ENCODE measurements around the gene MED15. TPM values are rescaled to one million over a fixed set of nuclear protein-coding genes. Genes with fewer than 3 reads are reported as not detected.
"Not testable (repeated sequence)": the region's sequence is repeated elsewhere in the genome, so short reads cannot be mapped to it uniquely, and the experiment has no call there.

MED15 gene
- polyA plus RNA-seq, 4 donors = 49.4 to 106 (median 76.6) TPM

GRCh38 chr22:20618488-20618887, 111.1 kb downstream of the MED15 start:
- Histone ChIP-seq H3K4me1 (ENCODE audit: control insufficient read depth in 3 of 3, insufficient read depth in 2 of 3, low read depth in 1 of 3, low read length in 2 of 3) (no peaks in the 10 kb centered on the region), H3K27me3 (ENCODE audit: control insufficient read depth in 3 of 3, insufficient read depth in 3 of 3, low read length in 3 of 3) (no peaks in the 10 kb centered on the region), H3K27ac (ENCODE audit: low read depth in 1 of 3, low read length in 2 of 3) (no peak overlapping the region), H3K9me3 (ENCODE audit: control insufficient read depth in 2 of 2, insufficient read depth in 1 of 2, low read depth in 1 of 2, low read length in 1 of 2) (no peaks in the 10 kb centered on the region), H3K36me3 (ENCODE audit: control insufficient read depth in 3 of 3, insufficient read depth in 2 of 3, low read depth in 1 of 3, low read length in 3 of 3) (no peaks in the 10 kb centered on the region), H3K4me3 (ENCODE audit: low read depth in 1 of 3, low read length in 3 of 3) (no peak overlapping the region)
- FAIRE-seq (no peak), DNase-seq (no peak)
- 52 to 83% (median 64%) methylated on average over 4 of the region's 4 CpGs for WGBS, 3 donors

GRCh38 chr22:20619045-20619892, 111.9 kb downstream of the MED15 start:
- Histone ChIP-seq H3K4me3 (ENCODE audit: low read depth in 1 of 3, low read length in 3 of 3) (no peak overlapping the region), H3K27me3 (ENCODE audit: control insufficient read depth in 3 of 3, insufficient read depth in 3 of 3, low read length in 3 of 3) (peaks cover 0 to 1% (median 0%) of the 10 kb centered on the region in 3 donors), H3K27ac (ENCODE audit: low read depth in 1 of 3, low read length in 2 of 3) (no peak overlapping the region), H3K9me3 (ENCODE audit: control insufficient read depth in 2 of 2, insufficient read depth in 1 of 2, low read depth in 1 of 2, low read length in 1 of 2) (no peaks in the 10 kb centered on the region), H3K36me3 (ENCODE audit: control insufficient read depth in 3 of 3, insufficient read depth in 2 of 3, low read depth in 1 of 3, low read length in 3 of 3) (no peaks in the 10 kb centered on the region), H3K4me1 (ENCODE audit: control insufficient read depth in 3 of 3, insufficient read depth in 2 of 3, low read depth in 1 of 3, low read length in 2 of 3) (no peaks in the 10 kb centered on the region)
- no peak for FAIRE-seq
- 89 to 93% (median 90%) methylated on average over 8 of the region's 8 CpGs for WGBS, 3 donors
- no peak for DNase-seq

- H3K27me3 ChIP-seq (ENCODE audit: control insufficient read depth in 3 of 3, insufficient read depth in 3 of 3, low read length in 3 of 3); FAIRE-seq: not testable (repeated sequence)
- 94 to 95% (median 95%) methylated on average over 1 of the region's 1 CpG for WGBS, 3 donors
These were observed 112.4 kb downstream of the MED15 start for GRCh38 chr22:20619893-20620194.

GRCh38 chr22:20621162-20621561, 113.8 kb downstream of the MED15 start:
- Histone ChIP-seq H3K27ac (ENCODE audit: low read depth in 1 of 3, low read length in 2 of 3) (no peak overlapping the region), H3K4me3 (ENCODE audit: low read depth in 1 of 3, low read length in 3 of 3) (no peak overlapping the region), H3K27me3 (ENCODE audit: control insufficient read depth in 3 of 3, insufficient read depth in 3 of 3, low read length in 3 of 3) (peaks cover 0 to 6% (median 0%) of the 10 kb centered on the region in 3 donors), H3K9me3 (ENCODE audit: control insufficient read depth in 2 of 2, insufficient read depth in 1 of 2, low read depth in 1 of 2, low read length in 1 of 2) (no peaks in the 10 kb centered on the region), H3K4me1 (ENCODE audit: control insufficient read depth in 3 of 3, insufficient read depth in 2 of 3, low read depth in 1 of 3, low read length in 2 of 3) (no peaks in the 10 kb centered on the region), H3K36me3 (ENCODE audit: control insufficient read depth in 3 of 3, insufficient read depth in 2 of 3, low read depth in 1 of 3, low read length in 3 of 3) (no peaks in the 10 kb centered on the region)
- FAIRE-seq (no peak), DNase-seq (no peak)
- 71 to 86% (median 82%) methylated on average over 1 of the region's 1 CpG for WGBS, 3 donors

More at GRCh38 chr22:20619893-20620194, 112.4 kb downstream of the MED15 start:
- not testable (repeated sequence) for H3K36me3 ChIP-seq (ENCODE audit: control insufficient read depth in 3 of 3, insufficient read depth in 2 of 3, low read depth in 1 of 3, low read length in 3 of 3); H3K4me1 ChIP-seq (ENCODE audit: control insufficient read depth in 3 of 3, insufficient read depth in 2 of 3, low read depth in 1 of 3, low read length in 2 of 3); H3K9me3 ChIP-seq (ENCODE audit: control insufficient read depth in 2 of 2, insufficient read depth in 1 of 2, low read depth in 1 of 2, low read length in 1 of 2); DNase-seq; H3K4me3 ChIP-seq (ENCODE audit: low read depth in 1 of 3, low read length in 3 of 3); H3K27ac ChIP-seq (ENCODE audit: low read depth in 1 of 3, low read length in 2 of 3)

- FAIRE-seq (no peak), DNase-seq (no peak)
- Histone ChIP-seq H3K27ac (ENCODE audit: low read depth in 1 of 3, low read length in 2 of 3) (no peak overlapping the region), H3K27me3 (ENCODE audit: control insufficient read depth in 3 of 3, insufficient read depth in 3 of 3, low read length in 3 of 3) (peaks cover 0 to 8% (median 0%) of the 10 kb centered on the region in 3 donors), H3K36me3 (ENCODE audit: control insufficient read depth in 3 of 3, insufficient read depth in 2 of 3, low read depth in 1 of 3, low read length in 3 of 3) (no peaks in the 10 kb centered on the region), H3K9me3 (ENCODE audit: control insufficient read depth in 2 of 2, insufficient read depth in 1 of 2, low read depth in 1 of 2, low read length in 1 of 2) (no peaks in the 10 kb centered on the region), H3K4me1 (ENCODE audit: control insufficient read depth in 3 of 3, insufficient read depth in 2 of 3, low read depth in 1 of 3, low read length in 2 of 3) (no peaks in the 10 kb centered on the region), H3K4me3 (ENCODE audit: low read depth in 1 of 3, low read length in 3 of 3) (no peak overlapping the region)
- WGBS, 3 donors = 79 to 89% (median 83%) methylated on average over 13 of the region's 13 CpGs
These were observed 115.4 kb downstream of the MED15 start for GRCh38 chr22:20622650-20623339.

GRCh38 chr22:20624161-20624616, 116.8 kb downstream of the MED15 start:
- WGBS, 3 donors = 62 to 71% (median 68%) methylated on average over 5 of the region's 5 CpGs
- H3K36me3 ChIP-seq (ENCODE audit: control insufficient read depth in 3 of 3, insufficient read depth in 2 of 3, low read depth in 1 of 3, low read length in 3 of 3) = no peaks in the 10 kb centered on the region
- no peak overlapping the region for H3K27ac ChIP-seq (ENCODE audit: low read depth in 1 of 3, low read length in 2 of 3)
- no peak overlapping the region for H3K4me3 ChIP-seq (ENCODE audit: low read depth in 1 of 3, low read length in 3 of 3)
- FAIRE-seq (no peak), DNase-seq (no peak)
- H3K4me1 ChIP-seq (ENCODE audit: control insufficient read depth in 3 of 3, insufficient read depth in 2 of 3, low read depth in 1 of 3, low read length in 2 of 3) = no peaks in the 10 kb centered on the region
- no peaks in the 10 kb centered on the region for H3K9me3 ChIP-seq (ENCODE audit: control insufficient read depth in 2 of 2, insufficient read depth in 1 of 2, low read depth in 1 of 2, low read length in 1 of 2)
- H3K27me3 ChIP-seq (ENCODE audit: control insufficient read depth in 3 of 3, insufficient read depth in 3 of 3, low read length in 3 of 3) = peaks cover 0 to 8% (median 0%) of the 10 kb centered on the region in 3 donors

- no peaks in the 10 kb centered on the region for H3K9me3 ChIP-seq (ENCODE audit: control insufficient read depth in 2 of 2, insufficient read depth in 1 of 2, low read depth in 1 of 2, low read length in 1 of 2)
- DNase-seq = no peak
- H3K27me3 ChIP-seq (ENCODE audit: control insufficient read depth in 3 of 3, insufficient read depth in 3 of 3, low read length in 3 of 3) = peaks cover 0 to 8% (median 0%) of the 10 kb centered on the region in 3 donors
- no peak overlapping the region for H3K27ac ChIP-seq (ENCODE audit: low read depth in 1 of 3, low read length in 2 of 3)
- no peaks in the 10 kb centered on the region for H3K36me3 ChIP-seq (ENCODE audit: control insufficient read depth in 3 of 3, insufficient read depth in 2 of 3, low read depth in 1 of 3, low read length in 3 of 3)
- no peaks in the 10 kb centered on the region for H3K4me1 ChIP-seq (ENCODE audit: control insufficient read depth in 3 of 3, insufficient read depth in 2 of 3, low read depth in 1 of 3, low read length in 2 of 3)
- no peak overlapping the region for H3K4me3 ChIP-seq (ENCODE audit: low read depth in 1 of 3, low read length in 3 of 3)
- 85 to 90% (median 89%) methylated on average over 4 of the region's 4 CpGs for WGBS, 3 donors
- FAIRE-seq = no peak
These were observed 117.9 kb downstream of the MED15 start for GRCh38 chr22:20625270-20625669.

- FAIRE-seq (no peak), DNase-seq (no peak)
- Histone ChIP-seq H3K4me3 (ENCODE audit: low read depth in 1 of 3, low read length in 3 of 3) (no peak overlapping the region), H3K4me1 (ENCODE audit: control insufficient read depth in 3 of 3, insufficient read depth in 2 of 3, low read depth in 1 of 3, low read length in 2 of 3) (peaks cover 0 to 10% (median 0%) of the 10 kb centered on the region in 3 donors), H3K9me3 (ENCODE audit: control insufficient read depth in 2 of 2, insufficient read depth in 1 of 2, low read depth in 1 of 2, low read length in 1 of 2) (no peaks in the 10 kb centered on the region), H3K27me3 (ENCODE audit: control insufficient read depth in 3 of 3, insufficient read depth in 3 of 3, low read length in 3 of 3) (peaks cover 0 to 8% (median 0%) of the 10 kb centered on the region in 3 donors), H3K36me3 (ENCODE audit: control insufficient read depth in 3 of 3, insufficient read depth in 2 of 3, low read depth in 1 of 3, low read length in 3 of 3) (no peaks in the 10 kb centered on the region), H3K27ac (ENCODE audit: low read depth in 1 of 3, low read length in 2 of 3) (no peak overlapping the region)
- WGBS, 3 donors = 94 to 96% (median 95%) methylated on average over 4 of the region's 4 CpGs
These were observed 119.4 kb downstream of the MED15 start for GRCh38 chr22:20626811-20627210.
